HG03469 (cell line): Measurements from ENCODE around the gene PARD6G.
"Not testable (repeated sequence)": the region's sequence is repeated elsewhere in the genome, so short reads cannot be mapped to it uniquely, and the experiment has no call there.

ENCODE experiments used
- ATAC-seq: cut with Tn5 transposase; IDR thresholded peaks from one replicate; pipeline ENCODE4 v1.9.1; 2021; ENCODE audit warnings: mild to moderate bottlenecking, moderate library complexity, moderate number of reproducible peaks; ENCODE audit not compliant: unreplicated experiment

Gene PARD6G

GRCh38 chr18:80176334-80177073, 70.8 kb downstream of the PARD6G start:
- no peak for ATAC-seq

- no peak for ATAC-seq
Observed at GRCh38 chr18:80175451-80176204, 71.7 kb downstream of the PARD6G start.

GRCh38 chr18:80173060-80173459, 74.3 kb downstream of the PARD6G start:
- ATAC-seq: no peak

- ATAC-seq: no peak
Observed at GRCh38 chr18:80172056-80172455, 75.3 kb downstream of the PARD6G start.

GRCh38 chr18:80171054-80171872, 76.1 kb downstream of the PARD6G start:
- no peak for ATAC-seq

- ATAC-seq: no peak
Observed at GRCh38 chr18:80170395-80171053, 76.8 kb downstream of the PARD6G start.

- ATAC-seq: no peak
Observed at GRCh38 chr18:80169607-80170006, 77.7 kb downstream of the PARD6G start.

- no peak for ATAC-seq
Observed at GRCh38 chr18:80168982-80169381, 78.3 kb downstream of the PARD6G start.

GRCh38 chr18:80168346-80168745, 79.0 kb downstream of the PARD6G start:
- no peak for ATAC-seq

GRCh38 chr18:80167931-80168330, 79.4 kb downstream of the PARD6G start:
- ATAC-seq: no peak

GRCh38 chr18:80167331-80167730, 80.0 kb downstream of the PARD6G start:
- ATAC-seq: no peak

- ATAC-seq: no peak
Observed at GRCh38 chr18:80166725-80167124, 80.6 kb downstream of the PARD6G start.

- ATAC-seq: no peak
Observed at GRCh38 chr18:80166240-80166639, 81.1 kb downstream of the PARD6G start.

- not testable (repeated sequence) for ATAC-seq
Observed at GRCh38 chr18:80164727-80165355, 82.5 kb downstream of the PARD6G start.

GRCh38 chr18:80163183-80163582, 84.1 kb downstream of the PARD6G start:
- no peak for ATAC-seq

GRCh38 chr18:80161781-80162417, 85.4 kb downstream of the PARD6G start:
- no peak for ATAC-seq

GRCh38 chr18:80159713-80160636, 87.3 kb downstream of the PARD6G start:
- ATAC-seq: no peak

- ATAC-seq: no peak
Observed at GRCh38 chr18:80158365-80158764, 88.9 kb downstream of the PARD6G start.
